C4-2B (cell line): ENCODE results near the gene ITPRIP.

Experiments used
- H3K27ac ChIP-seq: fragments of 450-650 bp; 2 replicates; pipeline ENCODE4 v1.5.1; 2017
- CTCF ChIP-seq: fragments of 450-650 bp; conservative IDR thresholded peaks from 2 replicates; pipeline ENCODE4 v1.5.1; 2017; ENCODE audit warnings: mild to moderate bottlenecking
- ZFX ChIP-seq: fragments of 450-650 bp; IDR thresholded peaks from 2 replicates; pipeline ENCODE4 v1.6.1; 2017

The ITPRIP gene

GRCh38 chr10:104260775-104261115 is 77.5 kb downstream of the ITPRIP start:
- TF ChIP-seq ZFX (no peak), CTCF (no peak)
- H3K27ac ChIP-seq: no peak overlapping the region

GRCh38 chr10:104259999-104260774 is 78.1 kb downstream of the ITPRIP start:
- no peak overlapping the region for H3K27ac ChIP-seq
- TF ChIP-seq CTCF (no peak), ZFX (no peak)
